HG03064 (cell line): ENCODE measurements around the gene SLC22A23.

Experiments
- ATAC-seq: cut with Tn5 transposase; IDR thresholded peaks from one replicate; pipeline ENCODE4 v1.9.1; 2021; ENCODE audit warnings: low read depth; ENCODE audit not compliant: unreplicated experiment

The SLC22A23 gene

GRCh38 chr6:3324262-3324942 is 132.4 kb downstream of the SLC22A23 start:
- ATAC-seq: peak; percentile 71

- no peak for ATAC-seq
These were observed 133.1 kb downstream of the SLC22A23 start for GRCh38 chr6:3323696-3324261.

GRCh38 chr6:3323148-3323547 is 133.7 kb downstream of the SLC22A23 start:
- ATAC-seq: no peak

- ATAC-seq: no peak
These were observed 134.4 kb downstream of the SLC22A23 start for GRCh38 chr6:3322366-3322890.

- ATAC-seq: no peak
These were observed 135.0 kb downstream of the SLC22A23 start for GRCh38 chr6:3321875-3322274.

GRCh38 chr6:3321042-3321441 is 135.8 kb downstream of the SLC22A23 start:
- ATAC-seq: no peak

- ATAC-seq: no peak
These were observed 136.5 kb downstream of the SLC22A23 start for GRCh38 chr6:3320238-3320811.

- ATAC-seq: no peak
These were observed 137.1 kb downstream of the SLC22A23 start for GRCh38 chr6:3319610-3320200.

- no peak for ATAC-seq
These were observed 137.9 kb downstream of the SLC22A23 start for GRCh38 chr6:3318821-3319540.

GRCh38 chr6:3318226-3318625 is 138.6 kb downstream of the SLC22A23 start:
- no peak for ATAC-seq

- no peak for ATAC-seq
These were observed 139.1 kb downstream of the SLC22A23 start for GRCh38 chr6:3317741-3318211.

- ATAC-seq: no peak
These were observed 140.0 kb downstream of the SLC22A23 start for GRCh38 chr6:3316818-3317217.

- no peak for ATAC-seq
These were observed 140.5 kb downstream of the SLC22A23 start for GRCh38 chr6:3316331-3316730.

GRCh38 chr6:3315841-3316240 is 141.0 kb downstream of the SLC22A23 start:
- no peak for ATAC-seq

GRCh38 chr6:3314621-3315467 is 142.0 kb downstream of the SLC22A23 start:
- no peak for ATAC-seq

- no peak for ATAC-seq
These were observed 142.7 kb downstream of the SLC22A23 start for GRCh38 chr6:3314176-3314575.

- no peak for ATAC-seq
These were observed 144.1 kb downstream of the SLC22A23 start for GRCh38 chr6:3312604-3313231.

GRCh38 chr6:3311826-3312225 is 145.0 kb downstream of the SLC22A23 start:
- ATAC-seq: no peak

- ATAC-seq: no peak
These were observed 146.1 kb downstream of the SLC22A23 start for GRCh38 chr6:3310703-3311102.
